HepG2 (cell line): ENCODE data around the gene FBXO5. TPM values are rescaled to one million over a fixed set of nuclear protein-coding genes. Genes with fewer than 3 reads are reported as not detected.

Experiments
- ASH2L ChIP-seq: fragments of 300-600, 200-600 bp; sonication (generic); IDR thresholded peaks from 2 replicates; pipeline ENCODE4 v1.7.0; 2017; ENCODE audit warnings: low read depth, mild to moderate bottlenecking, moderate library complexity, mixed read lengths, low read length; ENCODE audit not compliant: insufficient read length
- BHLHE40 ChIP-seq: IDR thresholded peaks from 2 replicates; pipeline ENCODE4 v1.6.1; 2011; ENCODE audit warnings: low read length, improper control_type of control experiment
- ETV5 ChIP-seq: IDR thresholded peaks from 2 replicates; pipeline ENCODE4 v1.6.1; 2018; ENCODE audit warnings: missing biosample characterization, missing genetic modification reagents, inconsistent platforms, borderline replicate concordance
- FOSL2 ChIP-seq: sonication (generic); formaldehyde crosslinking; IDR thresholded peaks from 2 replicates; pipeline ENCODE4 v1.4.0; 2020; ENCODE audit warnings: missing genetic modification reagents
- FOXJ3 ChIP-seq: sonication (generic); formaldehyde crosslinking; IDR thresholded peaks from 2 replicates; pipeline ENCODE4 v1.4.0; 2020; ENCODE audit warnings: missing genetic modification reagents, mild to moderate bottlenecking, borderline replicate concordance
- ONECUT2 ChIP-seq: sonication (generic); formaldehyde crosslinking; IDR thresholded peaks from 2 replicates; pipeline ENCODE4 v1.4.0; 2020; ENCODE audit warnings: missing genetic modification reagents
- PHF20 ChIP-seq: sonication (generic); formaldehyde crosslinking; IDR thresholded peaks from 2 replicates; pipeline ENCODE4 v1.5.0; 2020; ENCODE audit warnings: mild to moderate bottlenecking, missing genetic modification reagents
- SATB2 ChIP-seq: sonication (generic); formaldehyde crosslinking; IDR thresholded peaks from 2 replicates; pipeline ENCODE4 v1.5.0; 2020; ENCODE audit warnings: missing genetic modification reagents
- SIX4 ChIP-seq: sonication (generic); formaldehyde crosslinking; IDR thresholded peaks from 2 replicates; pipeline ENCODE4 v1.4.0; 2020; ENCODE audit warnings: missing genetic modification reagents
- SMAD9 ChIP-seq: sonication (generic); formaldehyde crosslinking; IDR thresholded peaks from 2 replicates; pipeline ENCODE4 v1.5.1; 2020; ENCODE audit warnings: mild to moderate bottlenecking, missing genetic modification reagents
- TEAD2 ChIP-seq: sonication (generic); formaldehyde crosslinking; IDR thresholded peaks from 2 replicates; pipeline ENCODE4 v1.9.0; 2021; ENCODE audit warnings: missing genetic modification reagents
- YEATS2 ChIP-seq: sonication (generic); formaldehyde crosslinking; IDR thresholded peaks from 2 replicates; pipeline ENCODE4 v1.4.0; 2020; ENCODE audit warnings: missing genetic modification reagents, borderline replicate concordance
- ZEB1 ChIP-seq: IDR thresholded peaks from 2 replicates; pipeline ENCODE4 v1.6.1; 2012; ENCODE audit warnings: mild to moderate bottlenecking, low read depth, inconsistent platforms; ENCODE audit not compliant: insufficient replicate concordance
- ZFAT ChIP-seq: sonication (generic); formaldehyde crosslinking; conservative IDR thresholded peaks from 2 replicates; pipeline ENCODE4 v1.8.1; 2023; ENCODE audit warnings: missing genetic modification reagents, inconsistent platforms
- ZFP90 ChIP-seq: sonication (generic); formaldehyde crosslinking; IDR thresholded peaks from 2 replicates; pipeline ENCODE4 v1.8.0; 2022; ENCODE audit warnings: missing genetic modification reagents, mild to moderate bottlenecking, inconsistent platforms, borderline replicate concordance
- ZNF496 ChIP-seq: sonication (generic); formaldehyde crosslinking; IDR thresholded peaks from 2 replicates; pipeline ENCODE4 v1.8.1; 2023; ENCODE audit warnings: mild to moderate bottlenecking, moderate library complexity, missing genetic modification reagents; ENCODE audit not compliant: insufficient replicate concordance
- ZNF567 ChIP-seq: sonication (generic); formaldehyde crosslinking; IDR thresholded peaks from 2 replicates; pipeline ENCODE4 v1.8.1; 2023; ENCODE audit warnings: mild to moderate bottlenecking, missing genetic modification reagents, borderline replicate concordance
- ZNF605 ChIP-seq: sonication (generic); formaldehyde crosslinking; IDR thresholded peaks from 2 replicates; pipeline ENCODE4 v1.8.0; 2022; ENCODE audit warnings: mild to moderate bottlenecking, missing genetic modification reagents
- ZNF775 ChIP-seq: sonication (generic); formaldehyde crosslinking; IDR thresholded peaks from 2 replicates; pipeline ENCODE4 v1.4.0; 2020; ENCODE audit warnings: missing genetic modification reagents, mild to moderate bottlenecking, moderate library complexity, borderline replicate concordance
- polyA plus RNA-seq, 8 experiments: library from polyadenylated mRNA; depleted of rRNA in 3 of 8; stranded (reverse) in 7 of 8; unstranded in 1 of 8; fragments of >200 nt; fragmentation: Illumina TruSeq in 4 of 8; extraction: Trizol in 4 of 8; gene quantifications; 2 replicates each; pipeline versions ENCODE4 v1.2.1 to v1.2.3, GENCODE V29; 2011 to 2016; ENCODE audit warnings: low read depth in 4 of 8, missing spikeins in 1 of 8, mixed read lengths in 1 of 8; ENCODE audit not compliant: insufficient read depth in 1 of 8
- total RNA-seq, 5 experiments: library from RNA; depleted of rRNA; stranded (reverse); fragments of >200 nt; fragmentation: Illumina TruSeq; extraction: Trizol; gene quantifications; 2 replicates each; pipeline ENCODE4 v1.2.3, GENCODE V29; 2016; ENCODE audit warnings: low read depth in 1 of 5
- TF ChIP-seq, protein P1 (sequence below): IDR thresholded peaks from 2 replicates; pipeline ENCODE4 v1.6.1; 2016; ENCODE audit warnings: missing genetic modification reagents, missing compliant biosample characterization
- TF ChIP-seq, protein P2 (sequence below): sonication (generic); formaldehyde crosslinking; IDR thresholded peaks from 2 replicates; pipeline ENCODE4 v1.4.0; 2020; ENCODE audit warnings: mild to moderate bottlenecking, missing genetic modification reagents
- TF ChIP-seq, protein P3 (sequence below): sonication (generic); formaldehyde crosslinking; IDR thresholded peaks from 2 replicates; pipeline ENCODE4 v1.8.0; 2022; ENCODE audit warnings: mild to moderate bottlenecking, missing genetic modification reagents; ENCODE audit not compliant: insufficient replicate concordance
- TF ChIP-seq, protein P4 (sequence below), 2 experiments: sonication (generic) in 1 of 2; formaldehyde crosslinking in 1 of 2; IDR thresholded peaks; 2 replicates each; pipeline versions ENCODE4 v1.5.1 to v1.6.1; 2011 to 2020; ENCODE audit warnings: borderline replicate concordance in 1 of 2, low read depth in 1 of 2, low read length in 1 of 2, mild to moderate bottlenecking in 1 of 2, missing genetic modification reagents in 1 of 2, moderate library complexity in 1 of 2

FBXO5 gene
- total and polyA plus RNA-seq, 2 of the 13 experiments (the other 11 are each of a cell fraction or from before 2014, with no cell fraction given), result 15.8 to 41.5 TPM

DNA sequence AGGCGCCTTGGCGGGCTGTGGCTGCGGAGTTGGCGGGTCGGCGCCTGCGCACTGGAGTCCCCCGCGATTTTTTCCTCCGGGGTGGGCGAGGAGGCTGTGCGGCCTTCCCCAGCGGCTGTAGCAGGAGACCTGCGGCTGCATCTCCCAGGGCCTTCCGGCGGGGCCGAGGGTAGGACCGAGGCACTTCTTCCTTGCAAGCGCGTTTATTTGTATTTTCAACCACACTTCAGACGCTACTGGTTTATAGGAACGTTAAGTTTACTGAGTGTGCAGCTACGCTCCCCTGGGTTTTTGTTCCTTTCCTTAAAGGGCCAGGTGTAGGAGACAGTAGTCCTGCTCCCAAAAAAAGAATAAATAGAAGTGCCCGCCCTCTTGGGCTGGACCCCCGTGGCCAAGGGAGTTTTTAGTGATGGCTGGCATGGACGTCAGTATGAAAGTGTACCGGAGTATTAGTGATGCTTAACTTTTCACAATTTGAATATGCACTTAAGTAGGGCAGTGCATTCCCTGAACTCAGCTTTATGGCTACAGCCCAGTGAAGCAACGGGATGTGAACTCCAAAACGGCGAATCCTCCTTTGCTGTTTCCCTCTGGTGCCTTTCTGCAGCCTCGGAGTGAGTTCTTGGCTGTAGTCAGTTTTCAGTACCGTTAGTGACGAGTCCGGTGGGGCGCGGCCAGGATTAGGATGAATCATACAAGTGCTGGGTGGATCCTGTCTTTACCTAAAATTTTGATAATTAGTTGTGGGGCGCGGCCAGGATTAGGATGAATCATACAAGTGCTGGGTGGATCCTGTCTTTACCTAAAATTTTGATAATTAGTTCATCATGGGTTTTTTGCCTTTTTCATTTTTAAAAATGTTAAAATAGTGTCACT lies 1.0 kb upstream of the FBXO5 start (continued):
- peak; percentile 70 for TF ChIP-seq PHF20 (CRISPR knock-in tag)
- TF ChIP-seq SATB2, result peak; percentile 94
- TF ChIP-seq ZFAT (CRISPR knock-in tag), result 0 out of 2 replicates have a peak, but pooled peaks have one; percentile 67
- TF ChIP-seq, protein P1, sequence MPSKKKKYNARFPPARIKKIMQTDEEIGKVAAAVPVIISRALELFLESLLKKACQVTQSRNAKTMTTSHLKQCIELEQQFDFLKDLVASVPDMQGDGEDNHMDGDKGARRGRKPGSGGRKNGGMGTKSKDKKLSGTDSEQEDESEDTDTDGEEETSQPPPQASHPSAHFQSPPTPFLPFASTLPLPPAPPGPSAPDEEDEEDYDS (CRISPR knock-in tag), result no peak; the same call in 1 of the 2 replicates
- TF ChIP-seq, protein P2, sequence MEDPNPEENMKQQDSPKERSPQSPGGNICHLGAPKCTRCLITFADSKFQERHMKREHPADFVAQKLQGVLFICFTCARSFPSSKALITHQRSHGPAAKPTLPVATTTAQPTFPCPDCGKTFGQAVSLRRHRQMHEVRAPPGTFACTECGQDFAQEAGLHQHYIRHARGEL (CRISPR knock-in tag), result 0 out of 2 replicates have a peak, but pooled peaks have one; percentile 56
- no peak for TF ChIP-seq ZNF496
- TF ChIP-seq, protein P3, sequence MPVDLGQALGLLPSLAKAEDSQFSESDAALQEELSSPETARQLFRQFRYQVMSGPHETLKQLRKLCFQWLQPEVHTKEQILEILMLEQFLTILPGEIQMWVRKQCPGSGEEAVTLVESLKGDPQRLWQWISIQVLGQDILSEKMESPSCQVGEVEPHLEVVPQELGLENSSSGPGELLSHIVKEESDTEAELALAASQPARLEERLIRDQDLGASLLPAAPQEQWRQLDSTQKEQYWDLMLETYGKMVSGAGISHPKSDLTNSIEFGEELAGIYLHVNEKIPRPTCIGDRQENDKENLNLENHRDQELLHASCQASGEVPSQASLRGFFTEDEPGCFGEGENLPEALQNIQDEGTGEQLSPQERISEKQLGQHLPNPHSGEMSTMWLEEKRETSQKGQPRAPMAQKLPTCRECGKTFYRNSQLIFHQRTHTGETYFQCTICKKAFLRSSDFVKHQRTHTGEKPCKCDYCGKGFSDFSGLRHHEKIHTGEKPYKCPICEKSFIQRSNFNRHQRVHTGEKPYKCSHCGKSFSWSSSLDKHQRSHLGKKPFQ (CRISPR knock-in tag), result no peak
- TF ChIP-seq, protein P4, sequence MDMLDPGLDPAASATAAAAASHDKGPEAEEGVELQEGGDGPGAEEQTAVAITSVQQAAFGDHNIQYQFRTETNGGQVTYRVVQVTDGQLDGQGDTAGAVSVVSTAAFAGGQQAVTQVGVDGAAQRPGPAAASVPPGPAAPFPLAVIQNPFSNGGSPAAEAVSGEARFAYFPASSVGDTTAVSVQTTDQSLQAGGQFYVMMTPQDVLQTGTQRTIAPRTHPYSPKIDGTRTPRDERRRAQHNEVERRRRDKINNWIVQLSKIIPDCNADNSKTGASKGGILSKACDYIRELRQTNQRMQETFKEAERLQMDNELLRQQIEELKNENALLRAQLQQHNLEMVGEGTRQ (IDR thresholded peaks at IDR 0.05; ENCODE audit: low read depth, low read length), result no peak
- TF ChIP-seq, protein P4 (CRISPR knock-in tag; IDR thresholded peaks at IDR 0.05; ENCODE audit: borderline replicate concordance), result no peak
- peak; percentile 66; the same call in 1 of the 2 replicates for TF ChIP-seq ZFP90 (CRISPR knock-in tag)
- TF ChIP-seq ETV5, result no peak; the same call in 1 of the 2 replicates
- peak; percentile 79; the same call in 1 of the 2 replicates for TF ChIP-seq YEATS2 (CRISPR knock-in tag)
- no peak for TF ChIP-seq SIX4
- peak; percentile 65; the same call in 1 of the 2 replicates for TF ChIP-seq FOXJ3 (CRISPR knock-in tag)
- no peak for TF ChIP-seq BHLHE40
- TF ChIP-seq ZNF605 (CRISPR knock-in tag), result no peak
- peak; percentile 80 for TF ChIP-seq FOSL2
- TF ChIP-seq TEAD2 (CRISPR knock-in tag), result no peak
- no peak for TF ChIP-seq ONECUT2 (CRISPR knock-in tag)
- peak; percentile 5; the same call in 1 of the 2 replicates for TF ChIP-seq ZNF567 (CRISPR knock-in tag)
- TF ChIP-seq ASH2L, result peak; percentile 86
- TF ChIP-seq ZEB1, result no peak
- TF ChIP-seq ZNF775, result 0 out of 2 replicates have a peak, but pooled peaks have one; percentile 25
- TF ChIP-seq SMAD9 (CRISPR knock-in tag), result no peak
